HEK293T (cell line): ENCODE measurements around the gene PDGFRB.

ENCODE experiments used
- ARNT ChIP-seq: fragments of 450-650 bp; IDR thresholded peaks from 2 replicates; pipeline ENCODE4 v1.6.1; 2017; ENCODE audit warnings: mild to moderate bottlenecking
- BHLHE40 ChIP-seq: fragments of 450-650 bp; IDR thresholded peaks from 2 replicates; pipeline ENCODE4 v1.6.1; 2016; ENCODE audit warnings: mild to moderate bottlenecking, moderate library complexity, borderline replicate concordance
- CTBP1 ChIP-seq: fragments of 450-650 bp; IDR thresholded peaks from 2 replicates; pipeline ENCODE4 v1.6.1; 2016; ENCODE audit warnings: borderline replicate concordance
- ELF4 ChIP-seq: fragments of 450-650 bp; IDR thresholded peaks from 2 replicates; pipeline ENCODE4 v1.6.1; 2017; ENCODE audit warnings: antibody characterized with exemption
- FOXK2 ChIP-seq: fragments of 450-650 bp; IDR thresholded peaks from 2 replicates; pipeline ENCODE4 v1.6.1; 2016; ENCODE audit warnings: mild to moderate bottlenecking
- FOXM1 ChIP-seq: fragments of 450-650 bp; IDR thresholded peaks from 2 replicates; pipeline ENCODE4 v1.6.1; 2017; ENCODE audit warnings: mild to moderate bottlenecking, borderline replicate concordance
- HDGF ChIP-seq: fragments of 450-650 bp; IDR thresholded peaks from 2 replicates; pipeline ENCODE4 v1.6.1; 2017; ENCODE audit warnings: antibody characterized with exemption, borderline replicate concordance
- L3MBTL2 ChIP-seq: fragments of 450-650 bp; conservative IDR thresholded peaks from 2 replicates; pipeline ENCODE4 v1.6.1; 2016; ENCODE audit warnings: mild to moderate bottlenecking
- LEF1 ChIP-seq: fragments of 450-650 bp; IDR thresholded peaks from 2 replicates; pipeline ENCODE4 v1.6.1; 2017; ENCODE audit warnings: mild to moderate bottlenecking, borderline replicate concordance
- PKNOX1 ChIP-seq: fragments of 450-650 bp; IDR thresholded peaks from 2 replicates; pipeline ENCODE4 v1.6.1; 2016
- SP1 ChIP-seq: fragments of 450-650 bp; IDR thresholded peaks from 2 replicates; pipeline ENCODE4 v1.6.1; 2017
- TARDBP ChIP-seq: fragments of 450-650 bp; IDR thresholded peaks from 2 replicates; pipeline ENCODE4 v1.6.1; 2016
- ZNF384 ChIP-seq: fragments of 450-650 bp; IDR thresholded peaks from 2 replicates; pipeline ENCODE4 v1.6.1; 2016

- TF ChIP-seq ZNF384 = no peak
- TF ChIP-seq ELF4 = no peak
- TF ChIP-seq L3MBTL2 = no peak
- no peak for TF ChIP-seq ARNT
- no peak for TF ChIP-seq FOXM1
- TF ChIP-seq HDGF = no peak
- no peak for TF ChIP-seq BHLHE40
- no peak for TF ChIP-seq PKNOX1
- no peak for TF ChIP-seq SP1
- no peak for TF ChIP-seq TARDBP
- no peak for TF ChIP-seq FOXK2
- no peak for TF ChIP-seq LEF1
- no peak for TF ChIP-seq CTBP1
Observed at GRCh38 chr5:150192462-150192861, 36.8 kb upstream of the PDGFRB start.
